Measurements from ENCODE around the gene FANCC.

The FANCC gene

DNA sequence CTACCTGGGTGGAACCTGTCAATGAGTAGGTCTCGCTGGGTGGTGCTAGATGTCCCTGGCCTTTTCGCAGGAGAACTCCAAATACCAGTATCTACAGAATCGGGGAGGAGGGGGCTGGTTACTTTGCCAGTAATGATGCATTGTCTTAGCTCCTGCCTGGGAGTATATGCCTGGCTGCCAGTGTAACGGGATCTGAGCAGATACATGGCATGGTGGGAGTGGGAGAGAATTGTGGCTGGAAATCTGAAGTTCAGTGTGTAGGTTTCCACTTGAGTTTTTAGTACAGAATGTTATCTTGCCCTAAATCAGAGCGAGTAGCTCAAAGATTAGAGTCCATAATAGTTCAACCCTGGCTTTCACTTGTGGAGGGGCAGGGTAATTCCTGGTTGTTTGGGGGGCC, 38.0 kb upstream of the FANCC start:
- no peak overlapping the region for H3K27ac ChIP-seq
- TF ChIP-seq, protein P1, sequence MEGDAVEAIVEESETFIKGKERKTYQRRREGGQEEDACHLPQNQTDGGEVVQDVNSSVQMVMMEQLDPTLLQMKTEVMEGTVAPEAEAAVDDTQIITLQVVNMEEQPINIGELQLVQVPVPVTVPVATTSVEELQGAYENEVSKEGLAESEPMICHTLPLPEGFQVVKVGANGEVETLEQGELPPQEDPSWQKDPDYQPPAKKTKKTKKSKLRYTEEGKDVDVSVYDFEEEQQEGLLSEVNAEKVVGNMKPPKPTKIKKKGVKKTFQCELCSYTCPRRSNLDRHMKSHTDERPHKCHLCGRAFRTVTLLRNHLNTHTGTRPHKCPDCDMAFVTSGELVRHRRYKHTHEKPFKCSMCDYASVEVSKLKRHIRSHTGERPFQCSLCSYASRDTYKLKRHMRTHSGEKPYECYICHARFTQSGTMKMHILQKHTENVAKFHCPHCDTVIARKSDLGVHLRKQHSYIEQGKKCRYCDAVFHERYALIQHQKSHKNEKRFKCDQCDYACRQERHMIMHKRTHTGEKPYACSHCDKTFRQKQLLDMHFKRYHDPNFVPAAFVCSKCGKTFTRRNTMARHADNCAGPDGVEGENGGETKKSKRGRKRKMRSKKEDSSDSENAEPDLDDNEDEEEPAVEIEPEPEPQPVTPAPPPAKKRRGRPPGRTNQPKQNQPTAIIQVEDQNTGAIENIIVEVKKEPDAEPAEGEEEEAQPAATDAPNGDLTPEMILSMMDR (conservative IDR thresholded peaks at IDR 0.05), result no peak
- no peak for TF ChIP-seq ZFX (IDR thresholded peaks at IDR 0.05)

DNA sequence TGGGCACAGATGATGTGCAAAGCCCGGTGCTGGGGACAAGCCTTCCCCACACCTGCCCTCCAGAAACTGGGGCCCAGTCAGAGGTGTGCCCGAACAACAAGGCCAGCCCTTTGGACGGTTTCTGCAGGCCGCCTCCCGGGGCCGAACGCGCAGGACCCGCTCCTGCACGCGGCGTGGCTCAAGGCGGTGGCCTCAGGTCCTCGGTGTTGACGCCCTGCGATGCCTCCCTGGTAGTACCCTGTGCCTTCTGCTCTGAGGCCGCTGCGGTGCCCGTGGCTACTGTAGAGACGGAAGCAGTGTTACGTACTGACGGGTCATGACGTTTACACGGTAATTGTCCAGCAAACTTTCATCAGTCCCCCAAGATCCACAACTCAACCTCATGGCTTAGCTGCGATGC, 33.5 kb upstream of the FANCC start:
- TF ChIP-seq, protein P1 (conservative IDR thresholded peaks at IDR 0.05), result no peak
- TF ChIP-seq ZFX (IDR thresholded peaks at IDR 0.05), result no peak
- no peak overlapping the region for H3K27ac ChIP-seq

DNA sequence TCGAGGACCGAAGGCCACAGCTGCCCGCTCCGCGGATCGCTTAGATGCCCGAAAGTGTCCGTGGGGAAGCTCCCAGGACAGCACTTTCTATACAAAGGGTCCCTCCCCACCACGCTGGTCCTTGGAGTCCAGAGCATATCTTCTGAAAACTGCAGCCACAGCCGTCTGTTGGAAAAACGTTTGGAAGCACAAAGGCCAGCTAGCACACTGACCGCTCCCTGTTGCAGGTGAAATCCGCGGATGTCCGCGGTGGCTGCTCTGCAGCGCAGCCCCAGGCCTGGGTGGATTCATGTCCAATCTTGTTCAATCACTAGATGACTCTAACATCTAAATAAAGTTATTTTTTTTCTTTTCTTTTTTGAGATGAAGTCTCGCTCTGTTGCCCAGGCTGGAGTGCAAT, 32.8 kb upstream of the FANCC start:
- no peak for TF ChIP-seq ZFX (IDR thresholded peaks at IDR 0.05)
- TF ChIP-seq, protein P1 (conservative IDR thresholded peaks at IDR 0.05), result no peak
- H3K27ac ChIP-seq, result no peak overlapping the region

DNA sequence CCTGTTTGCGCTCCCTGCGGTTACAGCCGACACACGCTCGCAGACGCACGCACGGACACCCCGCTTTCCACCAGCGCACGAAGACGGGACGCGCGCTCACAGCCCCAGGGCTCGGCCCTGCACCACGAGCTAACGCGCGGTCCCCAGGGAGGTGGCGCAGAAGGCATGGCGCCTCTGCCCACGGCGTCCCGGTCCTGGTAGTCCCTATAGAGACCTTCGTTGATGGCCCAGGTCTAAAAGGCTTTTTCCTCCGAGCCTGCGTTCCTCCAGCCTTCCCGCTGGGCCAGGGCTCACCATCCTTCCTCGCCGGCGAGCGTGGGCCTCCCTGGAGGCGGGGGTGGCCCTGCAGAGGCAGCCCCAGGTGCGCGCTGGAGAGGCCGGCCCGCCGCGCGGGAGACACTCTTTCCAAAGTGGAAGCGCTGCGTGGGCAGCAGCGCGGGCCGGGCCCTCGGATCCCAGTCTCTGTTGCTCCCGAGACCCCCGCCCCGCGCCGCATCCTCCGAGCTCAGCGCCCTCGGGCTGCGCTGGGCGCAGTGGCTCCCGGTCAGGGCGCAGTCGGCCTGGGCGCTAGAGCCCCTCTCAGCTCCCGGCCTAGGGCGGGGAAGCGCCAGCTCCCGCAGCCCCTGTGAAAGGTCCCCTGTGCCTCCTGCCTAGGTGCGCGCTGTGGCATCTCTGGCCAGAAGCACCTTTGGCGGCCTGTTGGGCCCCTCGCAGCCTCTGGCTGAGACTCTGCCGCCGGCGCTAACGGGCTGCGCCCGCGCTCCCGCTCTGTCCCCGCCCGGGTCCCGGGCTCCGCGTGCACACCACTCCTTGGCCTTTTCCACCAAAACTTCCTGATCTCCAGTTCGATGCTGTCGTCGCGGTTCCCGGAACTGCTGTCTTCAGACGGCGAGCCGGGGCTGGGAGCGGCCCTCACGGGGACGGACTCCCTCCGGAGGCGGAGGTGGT, 31.9 kb upstream of the FANCC start:
- TF ChIP-seq, protein P1 (conservative IDR thresholded peaks at IDR 0.05), result no peak
- no peak for TF ChIP-seq ZFX (IDR thresholded peaks at IDR 0.05)
- no peak overlapping the region for H3K27ac ChIP-seq

DNA sequence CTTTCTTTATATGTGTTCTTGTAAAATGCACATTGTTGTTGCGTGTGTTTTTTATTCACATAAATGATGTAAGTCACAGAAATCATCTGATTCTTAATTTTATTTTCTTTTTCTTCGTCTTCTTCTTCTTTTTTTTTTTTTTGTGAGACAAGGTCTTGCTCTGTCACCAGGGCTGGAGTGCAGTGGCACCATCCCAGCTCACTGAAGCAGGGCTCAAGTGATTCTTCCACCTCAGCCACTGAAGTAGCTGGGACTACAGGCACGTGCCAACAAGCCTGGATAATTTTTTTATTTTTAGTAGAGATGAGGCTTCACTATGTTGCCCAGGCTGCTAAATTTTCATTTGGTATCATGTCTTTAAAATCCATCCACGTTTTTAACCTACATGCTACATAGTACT, 28.5 kb upstream of the FANCC start:
- TF ChIP-seq, protein P1 (conservative IDR thresholded peaks at IDR 0.05), result no peak
- TF ChIP-seq ZFX (IDR thresholded peaks at IDR 0.05), result no peak
- H3K27ac ChIP-seq, result no peak overlapping the region

DNA sequence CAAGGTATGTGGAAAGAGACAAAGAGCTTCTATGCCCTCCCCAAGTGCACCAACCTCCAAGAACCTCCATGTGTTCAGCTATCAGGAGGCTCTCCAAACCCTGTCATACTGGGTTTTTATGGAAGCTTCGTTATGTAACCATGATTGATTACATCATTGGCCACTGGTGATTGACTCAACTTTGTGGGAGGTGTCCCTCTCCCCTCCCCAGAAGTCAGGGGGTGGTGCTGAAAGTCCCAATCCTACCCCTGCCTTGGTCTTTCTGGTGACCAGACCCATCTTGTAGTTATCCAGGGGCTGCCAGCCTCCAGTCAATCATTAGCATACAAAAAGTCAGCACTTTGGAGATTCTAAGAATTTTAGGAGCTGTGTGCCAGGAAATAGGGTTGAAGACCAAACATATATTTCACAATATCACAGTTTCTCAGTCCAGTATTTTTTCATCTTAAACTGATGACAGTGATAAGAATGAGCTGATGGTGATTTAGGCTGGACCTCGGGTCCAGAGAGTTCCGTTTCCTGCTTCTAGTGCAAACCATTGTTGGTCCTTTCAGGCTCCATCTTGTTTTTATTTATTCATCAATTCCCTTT, 27.3 kb upstream of the FANCC start:
- no peak for TF ChIP-seq ZFX (IDR thresholded peaks at IDR 0.05)
- TF ChIP-seq, protein P1 (conservative IDR thresholded peaks at IDR 0.05), result no peak
- H3K27ac ChIP-seq, result no peak overlapping the region

DNA sequence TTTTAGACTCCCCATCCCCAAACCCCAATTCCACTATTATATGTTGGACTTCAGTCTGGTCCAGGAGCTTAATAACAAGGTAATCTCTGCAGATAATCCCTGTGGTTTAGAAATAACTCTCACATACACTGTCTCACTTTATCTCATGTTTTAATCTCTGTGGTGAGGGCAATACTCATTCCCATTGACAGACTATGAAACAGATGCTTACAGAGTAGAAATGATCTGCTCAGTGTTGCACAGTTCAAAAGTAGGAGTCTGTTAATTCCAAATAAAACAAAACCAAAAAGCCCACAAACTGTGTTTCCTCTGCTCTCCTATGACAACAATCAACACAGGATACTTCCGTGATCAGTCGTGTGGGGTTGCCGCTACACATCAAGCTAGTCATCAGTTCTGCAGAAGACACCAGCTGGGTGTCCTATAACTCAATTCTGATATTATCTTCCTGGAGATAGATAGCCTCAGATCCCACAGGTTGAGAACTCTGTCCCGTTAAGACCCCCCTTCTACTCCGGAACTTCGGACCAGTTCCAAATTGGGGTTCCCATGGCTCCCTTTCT, 26.3 kb upstream of the FANCC start:
- H3K27ac ChIP-seq, result no peak overlapping the region
- TF ChIP-seq, protein P1 (conservative IDR thresholded peaks at IDR 0.05), result no peak
- no peak for TF ChIP-seq ZFX (IDR thresholded peaks at IDR 0.05)

Measured in C4-2B (cell line).